ENCODE data around the gene PARP15.

DNA sequence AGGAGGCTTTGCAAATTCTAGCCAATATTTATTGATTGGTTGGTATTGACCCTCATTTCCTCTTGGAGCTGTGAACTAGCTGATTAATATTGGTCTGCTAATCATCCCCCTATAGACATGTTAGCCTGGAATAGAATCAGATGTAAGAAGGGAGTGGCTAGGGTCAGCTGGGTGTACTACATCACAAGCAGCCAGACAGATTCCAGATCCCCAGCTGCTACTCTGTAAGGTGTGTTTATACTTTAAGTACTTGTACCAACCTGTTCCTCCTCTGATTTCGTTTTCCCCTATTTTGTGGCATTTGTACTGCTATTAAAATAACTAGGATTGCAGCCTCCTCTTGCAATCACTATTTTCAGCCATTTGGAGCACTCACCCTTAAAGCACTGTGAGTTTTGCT lies 49.9 kb downstream of the PARP15 start:
- TF ChIP-seq, protein P1, sequence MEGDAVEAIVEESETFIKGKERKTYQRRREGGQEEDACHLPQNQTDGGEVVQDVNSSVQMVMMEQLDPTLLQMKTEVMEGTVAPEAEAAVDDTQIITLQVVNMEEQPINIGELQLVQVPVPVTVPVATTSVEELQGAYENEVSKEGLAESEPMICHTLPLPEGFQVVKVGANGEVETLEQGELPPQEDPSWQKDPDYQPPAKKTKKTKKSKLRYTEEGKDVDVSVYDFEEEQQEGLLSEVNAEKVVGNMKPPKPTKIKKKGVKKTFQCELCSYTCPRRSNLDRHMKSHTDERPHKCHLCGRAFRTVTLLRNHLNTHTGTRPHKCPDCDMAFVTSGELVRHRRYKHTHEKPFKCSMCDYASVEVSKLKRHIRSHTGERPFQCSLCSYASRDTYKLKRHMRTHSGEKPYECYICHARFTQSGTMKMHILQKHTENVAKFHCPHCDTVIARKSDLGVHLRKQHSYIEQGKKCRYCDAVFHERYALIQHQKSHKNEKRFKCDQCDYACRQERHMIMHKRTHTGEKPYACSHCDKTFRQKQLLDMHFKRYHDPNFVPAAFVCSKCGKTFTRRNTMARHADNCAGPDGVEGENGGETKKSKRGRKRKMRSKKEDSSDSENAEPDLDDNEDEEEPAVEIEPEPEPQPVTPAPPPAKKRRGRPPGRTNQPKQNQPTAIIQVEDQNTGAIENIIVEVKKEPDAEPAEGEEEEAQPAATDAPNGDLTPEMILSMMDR (IDR thresholded peaks at IDR 0.05), result no peak
- no peak for TF ChIP-seq POLR2A (IDR thresholded peaks at IDR 0.05)
- no peak for TF ChIP-seq POLR2AphosphoS5 (IDR thresholded peaks at IDR 0.05; ENCODE audit: insufficient read depth in 1 of 2, low read depth in 1 of 2)

All from vagina (tissue), 2 donors.